B cell (primary cell): ENCODE data around the gene RAB4A.

ENCODE experiments used
- EZH2 ChIP-seq: IDR thresholded peaks from 2 replicates; pipeline ENCODE4 v1.6.1; 2012; ENCODE audit warnings: borderline replicate concordance, low read depth, mild to moderate bottlenecking, moderate library complexity, low read length; ENCODE audit not compliant: insufficient read depth, poor library complexity, severe bottlenecking
- TF ChIP-seq, protein P1 (sequence below): fragments of 200-600 bp; IDR thresholded peaks from one replicate; pipeline ENCODE4 v1.8.0; 2022; ENCODE audit warnings: antibody characterized with exemption, mild to moderate bottlenecking

DNA sequence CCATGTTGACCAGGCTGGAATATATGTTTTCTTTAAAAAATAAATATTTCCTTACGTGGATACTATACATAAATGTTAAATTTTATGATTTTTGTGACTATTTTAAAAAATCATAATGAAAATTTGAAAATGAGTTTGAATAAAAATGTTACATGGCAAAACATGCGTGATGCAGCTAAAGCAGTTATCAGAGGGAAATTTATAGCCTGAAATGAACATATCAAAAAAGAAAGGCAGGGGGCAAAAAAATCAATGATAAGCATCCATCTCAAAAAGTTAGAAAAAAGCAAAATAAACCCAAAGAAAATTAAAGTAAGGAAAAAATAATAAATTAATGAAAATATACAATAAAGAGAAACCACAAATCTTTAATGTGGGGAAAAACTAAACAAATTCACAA is 63.4 kb downstream of the RAB4A start:
- TF ChIP-seq, protein P1, sequence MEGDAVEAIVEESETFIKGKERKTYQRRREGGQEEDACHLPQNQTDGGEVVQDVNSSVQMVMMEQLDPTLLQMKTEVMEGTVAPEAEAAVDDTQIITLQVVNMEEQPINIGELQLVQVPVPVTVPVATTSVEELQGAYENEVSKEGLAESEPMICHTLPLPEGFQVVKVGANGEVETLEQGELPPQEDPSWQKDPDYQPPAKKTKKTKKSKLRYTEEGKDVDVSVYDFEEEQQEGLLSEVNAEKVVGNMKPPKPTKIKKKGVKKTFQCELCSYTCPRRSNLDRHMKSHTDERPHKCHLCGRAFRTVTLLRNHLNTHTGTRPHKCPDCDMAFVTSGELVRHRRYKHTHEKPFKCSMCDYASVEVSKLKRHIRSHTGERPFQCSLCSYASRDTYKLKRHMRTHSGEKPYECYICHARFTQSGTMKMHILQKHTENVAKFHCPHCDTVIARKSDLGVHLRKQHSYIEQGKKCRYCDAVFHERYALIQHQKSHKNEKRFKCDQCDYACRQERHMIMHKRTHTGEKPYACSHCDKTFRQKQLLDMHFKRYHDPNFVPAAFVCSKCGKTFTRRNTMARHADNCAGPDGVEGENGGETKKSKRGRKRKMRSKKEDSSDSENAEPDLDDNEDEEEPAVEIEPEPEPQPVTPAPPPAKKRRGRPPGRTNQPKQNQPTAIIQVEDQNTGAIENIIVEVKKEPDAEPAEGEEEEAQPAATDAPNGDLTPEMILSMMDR = no peak
- TF ChIP-seq EZH2 = no peak
